Subcutaneous adipose tissue (tissue), 4 donors: ENCODE results near the gene UBASH3B. TPM values are rescaled to one million over a fixed set of nuclear protein-coding genes. Genes with fewer than 3 reads are reported as not detected.

Source experiments
- CTCF ChIP-seq: fragments of 450-650 bp; IDR thresholded peaks from one replicate; pipeline ENCODE4 v1.5.1; 2016; ENCODE audit warnings: low read depth, mild to moderate bottlenecking, control low read depth, antibody characterized with exemption, moderate library complexity
- total RNA-seq, 4 donors: library from RNA; depleted of rRNA; stranded (reverse); fragments of >200 nt; gene quantifications; one replicate each; pipeline ENCODE4 v1.1.0, GENCODE V29; 2016

Gene UBASH3B
- total RNA-seq, 4 donors from 2014 or later, result 2.4 to 15.3 (median 7.1) TPM

DNA sequence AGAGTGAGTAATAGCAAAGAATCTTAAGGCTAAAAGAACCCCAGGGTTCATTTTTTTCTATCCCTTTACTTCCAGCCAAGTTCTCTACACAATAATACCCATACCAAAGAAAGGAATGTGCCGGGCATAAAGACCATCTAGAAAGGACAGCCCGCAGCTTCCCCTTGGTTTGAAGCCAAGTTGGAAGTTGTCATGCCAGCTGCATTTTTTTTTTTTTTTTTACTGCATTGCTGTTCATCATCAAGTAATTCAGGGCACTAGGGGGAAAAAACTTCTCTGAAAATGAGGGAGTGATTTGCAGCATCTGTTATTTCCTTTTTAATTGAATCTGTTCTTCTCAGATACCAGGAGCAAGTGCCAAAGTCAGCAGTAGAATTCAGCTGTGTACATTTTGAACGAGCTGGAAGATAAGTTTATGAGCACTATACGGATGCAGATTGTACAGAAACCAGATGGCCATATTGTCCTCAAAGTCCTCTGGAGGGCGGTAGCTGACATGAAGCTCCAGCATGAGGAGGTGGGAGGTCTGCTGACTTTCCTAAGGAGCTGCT, 56.4 kb downstream of the UBASH3B start:
- no peak for TF ChIP-seq CTCF

DNA sequence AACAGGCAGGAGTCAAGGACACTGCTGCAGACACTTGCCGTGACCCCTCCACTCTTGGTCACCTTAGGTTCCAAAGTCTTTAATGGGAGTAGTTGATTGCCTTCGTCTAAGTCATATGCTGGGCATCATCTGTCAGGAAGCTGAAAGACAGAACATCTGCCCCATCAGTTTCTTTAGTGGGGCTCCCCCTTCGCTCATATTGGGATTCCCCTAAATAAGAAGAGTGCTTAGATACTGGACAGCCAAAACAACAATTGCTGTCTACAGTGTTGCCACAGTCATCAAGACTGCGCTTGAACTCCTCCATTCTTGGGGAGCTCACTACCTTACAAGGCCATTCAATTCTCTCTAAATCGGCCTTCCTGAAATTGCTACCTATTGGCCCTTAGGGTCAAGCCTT, 58.5 kb downstream of the UBASH3B start:
- TF ChIP-seq CTCF, result no peak

DNA sequence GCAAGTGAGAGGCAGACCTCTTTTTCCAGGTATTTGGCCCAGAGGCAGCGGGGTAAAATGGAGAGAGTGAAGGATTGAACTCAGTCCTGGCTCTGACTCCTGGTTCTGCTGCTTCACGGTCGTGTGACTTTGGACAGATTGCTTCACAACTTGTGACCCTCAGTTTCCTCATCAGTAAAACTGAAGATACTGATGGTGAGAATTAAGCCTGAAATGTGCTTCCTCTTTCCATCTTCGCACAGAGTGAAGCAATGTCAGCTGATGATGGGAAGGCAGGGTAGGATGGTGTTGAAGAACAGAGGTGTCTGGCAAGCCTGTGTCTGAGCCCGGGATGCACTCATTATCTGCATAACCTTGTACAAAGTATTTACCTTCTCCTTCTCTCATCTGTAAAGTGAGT, 59.0 kb downstream of the UBASH3B start:
- no peak for TF ChIP-seq CTCF

GRCh38 chr11:122715548-122716440, 60.3 kb downstream of the UBASH3B start:
- no peak for TF ChIP-seq CTCF

- no peak for TF ChIP-seq CTCF
Observed at GRCh38 chr11:122717264-122717867, 61.8 kb downstream of the UBASH3B start.

- TF ChIP-seq CTCF, result no peak
Observed at GRCh38 chr11:122720107-122720881, 64.8 kb downstream of the UBASH3B start.
